EH (cell line): ENCODE results near the gene ZNF775.

ENCODE experiments used
- DNase-seq: peaks from one replicate; pipeline ENCODE4 v3.0.0-alpha.2; 2015; ENCODE audit warnings: low read depth

ZNF775 gene

GRCh38 chr7:150346922-150347321 is 32.2 kb upstream of the ZNF775 start:
- no peak for DNase-seq

GRCh38 chr7:150351587-150352194 is 27.4 kb upstream of the ZNF775 start:
- DNase-seq, result no peak

- no peak for DNase-seq
Measured at GRCh38 chr7:150355666-150356059, 23.5 kb upstream of the ZNF775 start.

GRCh38 chr7:150356265-150356897 is 22.7 kb upstream of the ZNF775 start:
- DNase-seq, result peak; percentile 39

GRCh38 chr7:150357270-150357669 is 21.9 kb upstream of the ZNF775 start:
- DNase-seq, result no peak

- no peak for DNase-seq
Measured at GRCh38 chr7:150357771-150358427, 21.2 kb upstream of the ZNF775 start.

GRCh38 chr7:150358433-150358832 is 20.7 kb upstream of the ZNF775 start:
- DNase-seq, result no peak

GRCh38 chr7:150358988-150359621 is 20.0 kb upstream of the ZNF775 start:
- DNase-seq, result no peak

GRCh38 chr7:150359622-150360362 is 19.3 kb upstream of the ZNF775 start:
- DNase-seq, result no peak

GRCh38 chr7:150360363-150361058 is 18.6 kb upstream of the ZNF775 start:
- DNase-seq, result no peak

GRCh38 chr7:150361402-150361801 is 17.7 kb upstream of the ZNF775 start:
- no peak for DNase-seq

GRCh38 chr7:150361807-150362621 is 17.1 kb upstream of the ZNF775 start:
- no peak for DNase-seq

GRCh38 chr7:150363370-150363769 is 15.8 kb upstream of the ZNF775 start:
- DNase-seq, result no peak

- DNase-seq, result no peak
Measured at GRCh38 chr7:150363872-150364271, 15.3 kb upstream of the ZNF775 start.

- DNase-seq, result no peak
Measured at GRCh38 chr7:150365194-150365593, 13.9 kb upstream of the ZNF775 start.

- DNase-seq, result no peak
Measured at GRCh38 chr7:150365673-150366398, 13.3 kb upstream of the ZNF775 start.

GRCh38 chr7:150367677-150368095 is 11.4 kb upstream of the ZNF775 start:
- no peak for DNase-seq

- DNase-seq, result peak; percentile 87
Measured at GRCh38 chr7:150368096-150368883, 10.8 kb upstream of the ZNF775 start, which contains the start of gene REPIN1. Gene REPIN1, plus strand, starts transcription at chr7:150368822. Its CDS starts 890 bp downstream, at chr7:150369712.
